Adrenal gland (tissue), 19 donors: ENCODE measurements around the gene TBC1D3D. TPM values are rescaled to one million over a fixed set of nuclear protein-coding genes. Genes with fewer than 3 reads are reported as not detected.
"Not testable (repeated sequence)": the region's sequence is repeated elsewhere in the genome, so short reads cannot be mapped to it uniquely, and the experiment has no call there.

Experiments
- DNase-seq, 7 donors: peaks; one replicate each; pipeline ENCODE4 v3.0.0-alpha.2; 2019 to 2020
- H3K27ac ChIP-seq, 5 donors: fragments of 200-600 bp; sonication (generic) in 4 of 5; 1 replicate in 3 of 5; 2 replicates in 2 of 5; pipeline versions ENCODE4 v1.5.1 to v1.8.0; 2016 to 2020; ENCODE audit warnings: mild to moderate bottlenecking in 1 of 5
- H3K27me3 ChIP-seq: fragments of 200-600 bp; 2 replicates; pipeline ENCODE4 v1.8.0; 2021
- H3K36me3 ChIP-seq, 2 donors: fragments of 200-600 bp; replicated peaks in 1 of 2; 1 replicate in 1 of 2; 2 replicates in 1 of 2; pipeline versions ENCODE4 v1.5.1 to v1.8.0; 2018 to 2022
- H3K4me1 ChIP-seq, 2 donors: fragments of 200-600 bp; replicated peaks in 1 of 2; 1 replicate in 1 of 2; 2 replicates in 1 of 2; pipeline versions ENCODE4 v1.5.1 to v1.8.0; 2018 to 2021
- H3K4me3 ChIP-seq, 4 donors: fragments of 200-600 bp; sonication (generic) in 3 of 4; one replicate each; pipeline ENCODE4 v1.5.1; 2016 to 2018
- H3K9me3 ChIP-seq, 3 donors: fragments of 200-600 bp; sonication (generic) in 1 of 3; replicated peaks in 1 of 3; 1 replicate in 2 of 3; 2 replicates in 1 of 3; pipeline versions ENCODE4 v1.5.1 to v1.8.0; 2016 to 2021
- WGBS, 4 donors: extraction: QIAGEN DNeasy Blood & Tissue Kit in 2 of 4; methylation state at CpG; one replicate each; pipeline versions ENCODE4 v1.1.5 to v1.1.7; 2013 to 2017; 5-methylcytosine and 5-hydroxymethylcytosine counted together
- intact Hi-C, 2 donors: fragments of 100-400 bp; cut with DNase I; formaldehyde crosslinking; loops; one replicate each; pipeline versions ENCODE4 v1.14.1 to v1.15.0; 2022 to 2023
- long read RNA-seq, 10 donors: library from polyadenylated mRNA in 3 of 10; unstranded in 2 of 10; stranded (forward) in 1 of 10; transcript quantifications; one replicate each; pipeline ENCODE4 v2.0.0 and lab custom pipeline, GENCODE V29; 2021 to 2026
- polyA plus RNA-seq, 3 donors: library from polyadenylated mRNA; stranded (reverse); fragments of 200-250 nt in 2 of 3; fragments of 350-450 nt in 1 of 3; fragmentation: Illumina TruSeq in 1 of 3; extraction: RNeasy Lipid Tissue Mini Kit (QIAGEN cat#74804) in 1 of 3; gene quantifications; one replicate each; pipeline ENCODE4 v1.2.3, GENCODE V29; 2013 to 2014
- total RNA-seq, 9 donors: library from RNA; depleted of rRNA in 4 of 9; stranded (reverse); fragments of >200 nt in 4 of 9; fragments of 120-200 nt in 1 of 9; fragmentation: NEBNext Ultra II Directional in 1 of 9; extraction: Animal tissue kit (Norgen Biotek cat#: 25700) in 1 of 9; gene quantifications; one replicate each; pipeline versions ENCODE4 v1.1.0 to v1.2.4, GENCODE V29; 2013 to 2023
- donor health status: healthy with polysubstance abuse.
- donor health status: Bipolar disorder and iron deficiency.
- donor health status: DM: yes; HTN: yes; CAD: no.
- donor health status: DM: no; HTN: no; CAD: no.
- donor health status: DM: no; HTN: no; CAD: no.
- donor health status: DM: yes; HTN: yes; CAD: no.

TBC1D3D gene
- total RNA-seq: under 1 TPM in 4 of 9 donors, not detected in 5; 0.06 to 0.72 (median 0.57) TPM
- polyA plus RNA-seq: 10 to 100 TPM in 1 of 3 donors, under 1 TPM in 1, not detected in 1; 0.72 to 16.3 TPM
- long read RNA-seq, donor 1: 0 reads
- long read RNA-seq, donor 2: 0 reads
- long read RNA-seq, donor 3: 0 reads
- long read RNA-seq, donor 4, partial matches to known transcripts: 0 of 1 reads
- long read RNA-seq, donor 4, other reads (novel, unspliced or antisense): 1 of 1 reads
- long read RNA-seq, donor 5: 0 reads
- long read RNA-seq, donor 6: 0 reads
- long read RNA-seq, donor 7: 0 reads
- long read RNA-seq, donor 8: 0 reads
- long read RNA-seq, donor 9: 0 reads
- long read RNA-seq, donor 10: 0 reads

DNA sequence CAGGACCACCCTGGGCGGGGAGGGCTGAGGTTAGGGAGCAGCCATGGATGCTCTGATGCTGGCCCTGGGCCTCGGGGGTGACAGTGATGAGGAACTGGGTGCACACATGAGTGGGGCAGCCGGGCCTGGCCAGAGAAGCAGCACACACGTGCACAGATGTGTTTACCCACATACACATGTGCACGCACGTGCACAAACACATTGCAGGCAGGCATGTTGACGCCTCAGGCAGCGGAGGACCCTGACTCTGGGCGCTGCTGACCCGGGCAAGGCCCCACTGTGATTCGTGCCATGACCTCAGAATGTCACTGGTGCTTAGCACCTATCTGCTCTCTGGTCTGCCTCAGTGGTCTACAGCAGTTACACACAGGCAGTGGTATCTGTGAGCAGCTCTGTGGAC is at the start of gene TBC1D3D:
Gene TBC1D3D, plus strand, starts transcription at position 301 of the 400 bp plus-strand sequence. CDS start 1,585 bp downstream, outside the sequence.
- H3K4me3 ChIP-seq, H3K36me3 ChIP-seq, H3K27me3 ChIP-seq, intact Hi-C loops, DNase-seq, H3K9me3 ChIP-seq, H3K27ac ChIP-seq, H3K4me1 ChIP-seq: not testable (repeated sequence)
- no CpG with 5 or more reads among the region's 11 CpGs for WGBS, 4 donors

- WGBS, 4 donors: no CpG with 5 or more reads among the region's 11 CpGs
- H3K9me3 ChIP-seq, DNase-seq, H3K36me3 ChIP-seq, H3K27me3 ChIP-seq, H3K4me3 ChIP-seq, H3K27ac ChIP-seq, intact Hi-C loops, H3K4me1 ChIP-seq: not testable (repeated sequence)
These were observed 14.8 kb upstream of the TBC1D3D start, which contains the start of gene TBC1D3L for GRCh38 chr17:37988960-37989359. TBC1D3L (minus strand) TSS chr17:37989060; CDS start chr17:37987520, 1,540 bp downstream.

Other genes with a start within 250 kb of the TBC1D3D start
- gene TBC1D3K, start 79.6 kb upstream of the TBC1D3D start, total RNA-seq: not detected
- under 1 TPM in 1 of 3 donors, not detected in 2; 0.24 TPM for gene TBC1D3K, start 79.6 kb upstream of the TBC1D3D start, polyA plus RNA-seq
- gene TBC1D3L, start 14.9 kb upstream of the TBC1D3D start, total RNA-seq: 10 to 100 TPM in 4 of 9 donors, 1 to 10 TPM in 4, not detected in 1; 4.8 to 27.9 (median 10.9) TPM
- 100 to 1,000 TPM in 2 of 3 donors, 1 to 10 TPM in 1; 1.7 to 105 (median 101) TPM for gene TBC1D3L, start 14.9 kb upstream of the TBC1D3D start, polyA plus RNA-seq
- 1 to 10 TPM in 1 of 9 donors, not detected in 8; 1.4 TPM for gene TBC1D3C, start 64.7 kb downstream of the TBC1D3D start, total RNA-seq
- gene TBC1D3C, start 64.7 kb downstream of the TBC1D3D start, polyA plus RNA-seq: under 1 TPM; 0.07 to 0.88 (median 0.24) TPM
- 1 to 10 TPM in 1 of 9 donors, under 1 TPM in 1, not detected in 7; 0.15 to 1.7 TPM for gene TBC1D3E, start 124.0 kb downstream of the TBC1D3D start, total RNA-seq
- under 1 TPM in 1 of 3 donors, not detected in 2; 0.16 TPM for gene TBC1D3E, start 124.0 kb downstream of the TBC1D3D start, polyA plus RNA-seq
- gene TBC1D3, start 188.6 kb downstream of the TBC1D3D start, total RNA-seq: not detected
- gene TBC1D3, start 188.6 kb downstream of the TBC1D3D start, polyA plus RNA-seq: 1 to 10 TPM in 1 of 3 donors, under 1 TPM in 1, not detected in 1; 0.07 to 1.4 TPM